HG03103 (cell line): ENCODE data around the gene SENP6.

Experiments
- ATAC-seq: cut with Tn5 transposase; IDR thresholded peaks from one replicate; pipeline ENCODE4 v1.9.1; 2021; ENCODE audit warnings: low read depth; ENCODE audit not compliant: unreplicated experiment

Gene SENP6

DNA sequence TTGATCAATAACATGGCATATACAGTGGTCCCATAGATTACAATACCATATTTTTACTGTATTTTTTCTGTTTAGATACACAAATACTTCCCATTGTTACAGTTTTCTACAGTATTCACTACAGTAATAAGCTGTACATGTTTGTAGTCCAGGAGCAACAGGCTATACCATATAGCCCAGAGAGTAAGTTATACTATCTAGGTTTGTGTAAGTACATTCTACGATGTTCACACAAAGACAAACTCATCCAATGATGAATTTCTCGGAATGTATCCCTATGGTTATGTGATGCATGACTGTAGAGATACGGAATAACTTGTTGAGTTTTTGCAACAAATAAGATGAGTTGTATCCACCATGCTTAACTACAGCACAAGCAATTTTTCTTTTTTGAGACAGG is 143.7 kb downstream of the SENP6 start:
- ATAC-seq = no peak

DNA sequence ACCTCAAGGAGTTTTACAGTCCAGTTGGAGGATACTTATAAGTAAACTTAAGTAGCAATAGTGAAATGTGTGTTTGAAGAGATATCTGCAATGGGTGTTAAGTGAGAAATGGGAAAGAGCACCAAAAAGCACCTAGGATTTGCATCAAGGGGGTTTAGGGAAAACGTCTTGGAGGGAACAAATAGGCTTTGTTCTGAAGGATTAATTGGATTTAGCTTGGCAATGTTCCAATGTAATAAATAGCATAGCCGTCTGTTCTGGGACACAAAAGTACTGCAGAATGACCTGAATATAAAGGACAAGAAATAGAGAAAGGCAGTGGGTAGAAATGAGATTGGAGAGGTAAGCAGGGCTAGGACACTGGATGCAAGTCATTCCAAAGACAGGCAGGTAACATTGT is 144.5 kb downstream of the SENP6 start:
- ATAC-seq = no peak

DNA sequence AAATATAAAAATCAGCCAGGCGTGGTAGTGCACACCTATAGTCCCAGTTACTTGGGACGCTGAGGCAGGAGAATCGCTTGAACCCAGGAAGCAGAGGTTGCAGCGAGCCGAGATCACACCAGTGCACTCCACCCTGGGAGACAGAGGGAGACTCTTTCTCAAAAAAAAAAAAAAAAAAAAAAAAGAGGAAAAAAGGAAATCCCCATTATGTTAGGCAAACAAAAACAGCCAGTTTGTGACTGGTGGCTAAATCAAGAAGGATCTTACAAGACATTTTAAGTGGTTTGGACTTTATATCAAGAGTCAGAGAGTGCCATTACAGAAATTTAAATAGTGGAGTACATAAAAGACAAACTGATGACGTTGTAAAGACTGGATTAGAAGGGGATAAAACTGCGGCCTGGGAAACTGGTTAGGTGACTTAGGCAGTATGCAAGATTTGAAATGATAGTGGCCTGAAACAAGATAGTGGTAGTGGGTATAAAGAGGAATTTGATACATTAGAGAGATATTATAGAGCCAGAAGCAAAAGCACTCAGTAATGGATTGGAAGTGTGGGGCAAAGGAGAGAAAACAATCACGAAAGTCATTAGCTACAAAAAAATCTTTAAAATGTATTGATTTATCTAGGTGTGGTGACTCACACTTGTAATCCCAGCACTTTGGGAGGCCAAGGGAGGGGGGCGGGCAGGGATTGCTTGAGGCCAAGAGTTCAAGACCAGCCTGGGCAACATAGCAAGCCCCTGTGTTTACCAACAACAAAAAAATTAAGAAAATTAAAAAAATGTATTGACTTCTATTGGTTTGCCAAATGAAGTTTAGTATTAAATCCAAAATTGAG is 145.7 kb downstream of the SENP6 start:
- ATAC-seq = no peak

DNA sequence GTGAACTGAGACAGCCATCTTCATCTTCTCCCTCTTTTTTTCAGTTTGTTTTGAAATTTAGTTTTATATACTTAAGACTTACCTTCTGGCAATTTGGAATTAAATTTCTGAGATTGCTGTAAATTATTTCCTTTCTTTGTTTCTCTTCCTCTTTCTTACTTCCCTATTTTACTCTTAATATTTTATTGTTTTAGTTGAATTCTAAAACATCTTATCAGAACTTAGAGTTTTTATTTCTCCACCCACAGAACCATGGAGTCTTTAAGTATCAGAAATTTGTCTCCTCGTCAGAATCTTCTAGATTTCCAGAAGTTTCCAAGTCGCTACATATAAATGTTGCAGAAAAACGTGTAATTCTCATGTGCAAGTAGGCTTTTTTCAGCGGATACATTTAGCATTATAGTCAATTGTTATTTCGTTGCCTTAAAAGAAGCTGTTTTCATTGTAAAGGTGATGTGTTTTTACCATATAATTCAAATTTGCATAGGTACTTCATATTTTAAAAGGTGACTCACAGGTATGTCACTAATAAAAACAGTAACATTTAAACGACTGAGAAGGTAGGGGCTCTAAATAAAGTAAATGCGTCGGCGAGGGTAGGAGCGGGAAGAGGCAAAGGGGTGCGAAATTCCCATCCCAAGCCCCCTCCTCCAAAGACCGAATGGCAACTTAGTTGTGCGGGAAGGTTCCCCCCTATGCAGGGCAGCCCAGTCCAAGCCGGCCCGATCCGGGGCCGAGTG is 146.5 kb downstream of the SENP6 start:
- peak; percentile 2 for ATAC-seq

DNA sequence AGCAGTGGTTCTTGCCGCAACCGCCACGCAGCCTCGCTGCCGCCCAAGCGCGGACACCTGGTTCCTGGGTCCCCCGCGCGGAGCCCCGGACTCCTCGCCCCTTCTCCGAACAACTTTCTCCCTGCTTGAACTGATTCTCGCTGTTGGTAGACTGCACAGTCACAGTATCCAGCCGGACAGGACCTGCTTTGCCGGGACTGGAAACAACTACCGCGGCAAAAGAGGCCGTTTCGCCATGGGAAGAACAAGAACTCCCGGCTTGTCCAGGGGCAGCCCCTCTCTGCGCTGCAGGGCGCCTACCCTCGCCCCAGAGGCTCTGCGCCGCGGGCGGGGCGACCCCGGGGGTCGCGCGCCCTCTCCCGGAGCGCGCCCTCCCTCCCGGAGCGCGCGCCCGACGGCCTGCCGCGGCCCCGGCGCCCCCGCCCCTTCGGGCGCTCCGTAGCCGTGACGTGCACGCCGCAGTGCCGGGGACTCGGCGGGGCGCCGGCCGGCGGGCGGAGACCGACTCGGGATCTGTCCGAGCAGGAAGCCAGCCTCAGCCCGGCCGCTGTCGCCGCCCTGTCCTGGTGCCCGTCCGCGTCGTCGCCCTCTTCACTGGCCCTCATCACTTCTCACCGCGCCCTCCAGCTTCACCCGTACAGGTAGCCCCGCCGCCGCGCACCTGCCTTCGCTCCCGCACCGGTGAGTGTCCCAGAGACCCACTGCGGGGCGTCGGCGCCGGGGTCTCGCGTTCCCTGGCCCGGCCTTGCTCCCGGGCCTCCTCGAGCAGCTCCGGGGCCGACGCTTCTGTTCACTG is 147.3 kb downstream of the SENP6 start, which contains the start of gene MYO6:
Gene MYO6 (plus strand): TSS at position 497 of the 796 bp plus-strand sequence. CDS start 68,309 bp downstream, outside the sequence.
- ATAC-seq = peak; percentile 77

DNA sequence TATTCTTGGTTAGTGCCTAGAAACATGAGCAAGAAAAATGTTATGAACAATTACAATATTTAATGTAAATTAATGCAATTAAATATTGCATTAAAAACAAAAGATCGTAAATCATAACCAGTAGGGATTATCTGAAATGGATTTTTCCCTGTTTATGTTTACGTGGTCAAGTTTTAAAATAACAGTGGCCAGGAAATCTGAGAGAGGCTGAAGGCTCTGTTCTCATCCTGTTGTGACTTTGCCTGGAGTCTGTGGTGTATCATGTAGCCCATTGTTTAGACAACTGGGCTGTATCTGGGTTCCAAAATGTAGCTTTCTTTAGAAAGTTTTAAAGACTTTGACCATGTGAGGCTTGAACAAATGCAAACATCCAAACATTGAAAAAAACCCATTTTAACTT is 149.8 kb downstream of the SENP6 start:
- ATAC-seq = no peak

DNA sequence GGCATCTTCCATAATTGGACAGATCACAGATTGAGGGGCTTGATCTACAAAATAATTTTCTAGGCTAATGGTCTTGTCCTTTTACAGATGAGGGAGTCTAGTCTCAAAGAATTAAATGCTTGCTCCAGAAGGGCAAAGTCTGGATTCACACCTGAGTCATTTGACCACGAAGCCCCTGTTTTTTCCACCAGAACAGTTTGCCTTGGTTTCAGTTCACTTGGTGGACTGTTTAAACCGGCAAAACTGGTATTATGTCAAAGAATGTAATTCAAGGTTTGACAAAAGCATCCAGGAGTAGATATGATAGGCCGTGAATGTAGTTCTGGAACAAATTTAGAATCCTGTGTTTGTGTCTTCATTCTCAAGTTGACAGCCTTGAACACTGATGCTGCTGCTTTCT is 150.7 kb downstream of the SENP6 start:
- no peak for ATAC-seq

DNA sequence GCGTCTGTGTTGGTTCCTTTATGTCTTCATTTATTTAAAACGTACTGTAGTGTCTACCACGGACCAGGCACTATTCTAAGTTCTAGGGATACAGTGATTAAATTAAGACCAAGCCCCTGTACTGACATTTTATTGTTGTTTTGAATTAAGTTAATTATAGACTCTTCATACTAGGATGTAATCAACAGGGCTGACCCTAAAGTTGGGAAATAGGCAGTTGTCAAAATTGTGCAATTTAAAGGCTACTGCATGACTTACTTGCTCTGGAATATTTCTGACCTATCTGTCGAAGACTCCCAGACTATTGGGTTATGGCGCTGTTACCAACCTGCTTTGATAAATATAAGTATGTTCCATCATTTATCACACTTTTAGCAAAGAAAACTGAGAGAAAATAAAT is 154.0 kb downstream of the SENP6 start:
- ATAC-seq = no peak

DNA sequence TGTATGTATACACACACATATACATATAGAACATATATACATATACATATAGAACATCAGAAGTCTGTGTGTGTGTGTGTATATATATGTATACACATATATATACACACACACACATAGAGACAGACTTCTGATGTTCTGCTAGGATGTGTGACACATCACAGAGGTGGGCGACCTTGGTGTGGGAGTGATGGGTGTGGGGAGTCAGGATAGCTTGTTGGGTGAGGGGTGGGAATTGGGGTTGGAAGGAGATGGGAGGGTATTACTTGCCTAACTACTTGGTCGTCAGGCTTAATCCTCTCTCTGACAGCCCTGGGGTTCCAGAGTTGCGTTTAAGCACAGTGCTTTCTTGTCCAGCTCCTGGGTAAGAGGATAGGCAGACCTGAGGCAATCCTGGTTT is 155.6 kb downstream of the SENP6 start:
- ATAC-seq = no peak

DNA sequence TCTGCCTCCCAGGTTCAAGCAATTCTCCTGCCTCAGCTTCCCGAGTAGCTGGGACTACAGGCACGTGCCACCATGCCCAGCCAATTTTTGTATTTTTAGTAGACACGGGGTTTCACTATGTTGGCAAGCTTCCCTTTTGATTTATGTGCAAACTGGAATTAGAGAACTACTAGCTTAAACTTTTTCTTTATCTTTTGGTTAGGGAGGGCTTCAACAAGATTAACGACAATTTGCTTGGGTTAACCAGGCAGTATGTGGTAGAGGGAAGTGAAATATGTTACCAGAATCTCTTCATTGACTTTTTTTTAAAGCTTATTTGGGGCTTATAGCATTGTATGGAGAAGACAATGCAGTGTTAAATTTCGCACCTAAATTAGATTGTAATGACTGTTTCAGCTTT is 156.4 kb downstream of the SENP6 start:
- ATAC-seq = no peak

DNA sequence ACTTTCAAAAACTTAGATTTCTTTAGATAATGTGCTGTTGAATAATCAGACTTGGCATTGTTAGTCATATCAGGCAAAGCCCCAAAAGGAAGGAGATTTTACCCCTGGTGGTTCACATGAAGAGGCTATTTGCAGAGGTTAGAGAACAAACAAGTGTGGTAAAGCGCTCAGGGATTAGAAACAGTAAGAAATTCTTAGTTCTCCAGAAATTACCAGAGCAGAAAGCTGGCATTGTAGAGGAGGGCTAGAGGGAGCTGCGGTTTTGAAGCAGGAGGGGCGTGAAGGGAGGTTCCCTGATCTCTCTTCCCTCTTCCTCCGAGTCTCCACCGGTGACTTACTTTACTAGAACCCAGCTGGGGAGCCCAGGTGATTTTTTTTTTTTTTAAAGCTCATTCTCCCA is 157.5 kb downstream of the SENP6 start:
- no peak for ATAC-seq

DNA sequence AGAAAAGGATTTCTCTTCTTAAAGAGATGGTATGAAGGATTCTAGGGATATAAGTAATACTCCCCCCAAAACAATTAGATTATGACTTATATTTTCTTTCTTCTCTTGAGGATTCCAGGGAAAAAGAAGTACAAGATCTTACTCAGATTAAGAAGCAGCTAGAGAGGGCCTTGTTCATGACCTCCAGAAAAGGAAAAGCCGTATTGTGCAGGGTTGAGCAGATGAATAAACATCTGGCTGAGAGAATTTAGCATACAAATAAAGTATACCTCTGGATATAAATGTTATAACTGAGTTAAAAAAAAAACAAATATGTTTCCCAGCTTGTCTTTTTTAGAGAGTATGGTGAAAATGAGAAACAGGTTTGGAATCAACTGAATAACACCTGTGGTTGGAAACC is 158.6 kb downstream of the SENP6 start:
- no peak for ATAC-seq

DNA sequence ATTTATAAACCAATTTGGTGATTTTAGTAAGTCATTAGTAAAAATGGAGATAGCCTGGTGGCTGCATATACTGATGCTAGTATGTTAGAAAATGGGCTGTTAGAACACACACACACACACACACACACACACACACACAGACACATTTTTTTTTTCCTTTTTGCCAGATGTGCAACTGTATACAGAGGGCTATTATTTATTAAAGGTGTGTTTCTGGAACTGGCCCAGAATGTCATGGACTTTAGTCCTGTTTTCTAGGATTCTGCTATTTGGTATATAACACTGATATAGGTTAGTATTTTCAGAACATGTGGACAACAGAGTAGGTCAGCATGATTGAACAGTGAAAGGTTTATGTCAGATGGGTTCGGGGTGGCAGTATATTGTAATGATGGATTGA is 159.8 kb downstream of the SENP6 start:
- ATAC-seq = no peak

DNA sequence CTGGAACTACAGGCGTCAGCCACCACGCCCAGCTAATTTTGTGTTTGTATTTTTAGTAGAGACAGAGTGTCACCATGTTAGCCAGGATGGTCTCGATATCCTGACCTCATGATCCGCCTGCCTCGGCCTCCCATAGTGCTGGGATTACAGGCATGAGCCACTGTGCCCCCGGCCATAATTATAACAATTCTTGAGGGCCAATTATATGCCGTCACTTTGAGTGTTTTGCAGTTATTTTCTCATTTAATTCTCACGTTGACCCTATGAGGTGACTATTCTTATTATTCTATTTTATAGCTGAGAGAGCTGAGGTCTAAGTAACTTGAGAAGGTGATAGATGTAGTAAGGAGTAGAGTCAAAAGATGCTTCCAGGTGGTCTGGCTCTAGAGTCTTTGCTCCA is 160.4 kb downstream of the SENP6 start:
- ATAC-seq = no peak

DNA sequence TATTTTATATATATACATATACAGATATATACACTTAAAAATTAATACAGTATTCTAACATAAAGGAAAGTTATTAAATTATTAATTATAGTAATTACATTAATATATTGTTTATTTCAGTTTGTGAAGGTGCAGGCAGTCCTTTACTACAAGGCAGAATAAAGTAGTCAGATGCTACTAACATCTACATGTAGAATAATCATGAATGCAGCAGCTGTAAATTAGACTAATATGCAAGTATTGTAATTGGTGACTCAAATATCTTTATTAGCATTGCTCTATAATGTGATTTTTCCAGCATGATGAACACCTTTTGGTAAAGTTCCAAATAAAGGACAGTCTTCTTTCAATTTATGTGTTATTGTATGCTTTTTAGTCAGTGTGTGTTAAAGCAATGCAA is 164.7 kb downstream of the SENP6 start:
- no peak for ATAC-seq
